ENCODE measurements around the gene IQCC. TPM values are rescaled to one million over a fixed set of nuclear protein-coding genes. Genes with fewer than 3 reads are reported as not detected.

Gene IQCC
- total RNA-seq, 1 experiment from 2014 or later, result 4.9 TPM

- H4K20me1 ChIP-seq (ENCODE audit: insufficient read depth), result peaks cover 2% of the 10 kb centered on the region
- H3K9me3 ChIP-seq (ENCODE audit: insufficient read depth, low read depth), result no peaks in the 10 kb centered on the region
- intact Hi-C loops (cut with micrococcal nuclease; ENCODE audit: unreplicated experiment), result no loop called here
- H3K4me3 ChIP-seq, result peak within 1 kb of the TSS; percentile 51; the same call in 1 of the 2 replicates
- BruUV-seq (replicated peaks), result no TSS peak
- peaks cover 11% of the 10 kb centered on the region; the same call in 1 of the 2 replicates for H3K36me3 ChIP-seq (ENCODE audit: low read depth)
- peak within 1 kb of the TSS; percentile 80 for H3K4me2 ChIP-seq
- TF ChIP-seq EZH2 (IDR thresholded peaks at IDR 0.05; ENCODE audit: low read depth) (no peak), CTCF (conservative IDR thresholded peaks at IDR 0.05) (no peak)
- H3K79me2 ChIP-seq (ENCODE audit: low read depth), result no peaks in the 10 kb centered on the region
- POLR2A ChIA-PET (ENCODE audit: unreplicated experiment), result interaction anchor here (0.6 to 0.7 kb wide), 3 partner anchors 136 to 1448 kb away, joined by 3 to 4 read pairs (median 3); partner anchors contain the start of gene MARCKSL1
- CTCF ChIA-PET, result interaction anchor here (0.5 to 1.0 kb wide), 2 partner anchors 62 to 121 kb away, joined by 3 to 4 read pairs; no protein-coding TSS in a partner anchor
- H3K27ac ChIP-seq, result no peak within 1 kb of the TSS
- 0 out of 2 replicates have a peak, but pooled peaks cover 6% of the 10 kb centered on the region for H3K4me1 ChIP-seq (replicated peaks; ENCODE audit: insufficient read depth)
- DNase-seq, result peak in 1 of 2 experiments; percentile 41
- no peaks in the 10 kb centered on the region for H3K27me3 ChIP-seq (ENCODE audit: insufficient read depth, low read depth)
- H3F3A ChIP-seq (ENCODE audit: insufficient read depth, low read depth), result peaks cover 57% of the 10 kb centered on the region
- H3K9me2 ChIP-seq (ENCODE audit: insufficient read depth), result no peaks in the 10 kb centered on the region
- H2AFZ ChIP-seq, result peak within 1 kb of the TSS; percentile 63; the same call in 1 of the 2 replicates
Measured at GRCh38 chr1:32200226-32201010, 5.1 kb upstream of the IQCC start, which contains the start of gene CCDC28B. Gene CCDC28B (plus strand): TSS chr1:32200595. CDS start chr1:32201936, 1,341 bp downstream.

- Histone ChIP-seq H3K36me3 (ENCODE audit: low read depth) (peaks cover 7% of the 10 kb centered on the region; the same call in 1 of the 2 replicates), H3K79me2 (ENCODE audit: low read depth) (0 out of 2 replicates have a peak, but pooled peaks cover 6% of the 10 kb centered on the region), H3K27ac (no peak overlapping the region), H3K4me3 (no peak overlapping the region), H3F3A (ENCODE audit: insufficient read depth, low read depth) (peaks cover 49% of the 10 kb centered on the region), H3K27me3 (ENCODE audit: insufficient read depth, low read depth) (no peaks in the 10 kb centered on the region), H2AFZ (no peak overlapping the region), H3K9me2 (ENCODE audit: insufficient read depth) (no peaks in the 10 kb centered on the region), H3K4me2 (peak overlapping the region; percentile 80), H3K9me3 (ENCODE audit: insufficient read depth, low read depth) (no peaks in the 10 kb centered on the region), H3K4me1 (replicated peaks; ENCODE audit: insufficient read depth) (0 out of 2 replicates have a peak, but pooled peaks cover 7% of the 10 kb centered on the region), H4K20me1 (ENCODE audit: insufficient read depth) (peaks cover 2% of the 10 kb centered on the region)
- TF ChIP-seq EZH2 (IDR thresholded peaks at IDR 0.05; ENCODE audit: low read depth), result no peak
- no peak for TF ChIP-seq CTCF (conservative IDR thresholded peaks at IDR 0.05)
- ChIA-PET POLR2A (ENCODE audit: unreplicated experiment) (interaction anchor here (0.7 kb wide), 1 partner anchor 135 kb away, joined by 3 read pairs; the partner anchor contains the start of gene MARCKSL1), CTCF (interaction anchor here (0.5 kb wide), 1 partner anchor 61 kb away, joined by 4 read pairs; no protein-coding TSS in a partner anchor)
- DNase-seq, result no peak
- intact Hi-C loops (cut with micrococcal nuclease; ENCODE audit: unreplicated experiment), result no loop called here
- no TSS peak for BruUV-seq (replicated peaks)
Measured at GRCh38 chr1:32201011-32201855, 4.2 kb upstream of the IQCC start.

DNA sequence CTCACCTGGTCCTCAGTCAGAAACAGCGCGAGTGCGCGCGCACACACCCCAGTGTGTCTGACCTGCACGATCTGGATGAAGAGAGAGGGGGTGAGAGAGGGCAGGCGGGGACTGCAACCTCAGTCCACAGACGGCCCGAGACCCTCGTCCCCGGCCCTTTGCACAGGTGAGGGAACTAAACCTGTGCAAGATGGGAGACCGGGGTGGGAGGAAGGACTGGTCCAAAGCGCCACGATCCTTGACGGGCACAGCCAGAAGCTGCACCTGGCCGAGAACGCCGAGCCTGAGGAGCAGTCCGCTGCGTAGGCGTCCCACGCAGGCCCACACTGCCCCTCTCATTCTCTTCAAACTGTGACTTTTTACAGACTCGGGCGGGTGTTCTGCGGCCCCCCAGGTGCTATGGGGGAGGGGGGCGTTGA lies 519 bp upstream of the IQCC start:
- Histone ChIP-seq H2AFZ (peak overlapping the region; percentile 85), H3K9me3 (ENCODE audit: insufficient read depth, low read depth) (no peaks in the 10 kb centered on the region), H3F3A (ENCODE audit: insufficient read depth, low read depth) (peaks cover 38% of the 10 kb centered on the region), H3K9me2 (ENCODE audit: insufficient read depth) (no peaks in the 10 kb centered on the region), H3K27me3 (ENCODE audit: insufficient read depth, low read depth) (no peaks in the 10 kb centered on the region), H4K20me1 (ENCODE audit: insufficient read depth) (no peaks in the 10 kb centered on the region), H3K4me2 (peak overlapping the region; percentile 97), H3K79me2 (ENCODE audit: low read depth) (0 out of 2 replicates have a peak, but pooled peaks cover 15% of the 10 kb centered on the region), H3K27ac (no peak overlapping the region), H3K4me3 (peak overlapping the region; percentile 78), H3K4me1 (replicated peaks; ENCODE audit: insufficient read depth) (peaks cover 24% of the 10 kb centered on the region), H3K36me3 (ENCODE audit: low read depth) (0 out of 2 replicates have a peak, but pooled peaks cover 10% of the 10 kb centered on the region)
- intact Hi-C loops (cut with micrococcal nuclease; ENCODE audit: unreplicated experiment), result no loop called here
- TSS peak; percentile 18 for BruUV-seq (replicated peaks)
- TF ChIP-seq CTCF (conservative IDR thresholded peaks at IDR 0.05) (no peak), EZH2 (IDR thresholded peaks at IDR 0.05; ENCODE audit: low read depth) (no peak)
- POLR2A ChIA-PET (ENCODE audit: unreplicated experiment), result interaction anchor here (0.7 kb wide), 1 partner anchor 87 kb away, joined by 3 read pairs; no protein-coding TSS in a partner anchor
- CTCF ChIA-PET, result interaction anchor here (1.0 kb wide), 1 partner anchor 128 kb away, joined by 3 read pairs; no protein-coding TSS in a partner anchor
- DNase-seq, result no peak

All from PC-9 (cell line).